NCI-H2196 (cell line): ENCODE results near the gene SLC28A3.

Experiments used
- DNase-seq: peaks from one replicate; lab custom pipeline; 2025; ENCODE audit not compliant: unreplicated experiment; lab: John Stamatoyannopoulos, UW

The SLC28A3 gene

DNA sequence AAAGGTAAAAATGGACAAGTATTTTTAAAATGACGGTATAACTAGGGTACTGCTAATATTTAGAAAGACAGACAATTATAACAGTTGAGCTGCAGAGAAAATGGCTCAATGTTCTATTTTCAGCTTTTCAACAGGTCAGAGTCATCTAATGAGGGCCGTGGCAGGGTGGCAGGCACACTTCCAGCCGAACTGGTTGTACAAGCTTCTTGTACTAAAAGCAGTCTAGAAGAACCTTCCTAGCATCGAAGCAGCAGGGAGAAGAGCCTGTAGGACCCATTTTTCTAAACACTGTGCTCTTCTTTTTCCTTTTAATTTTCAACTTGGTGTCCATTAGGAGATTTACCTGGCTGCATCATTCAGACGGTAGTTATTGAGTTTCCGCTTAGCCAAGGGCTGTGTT lies 85.6 kb downstream of the SLC28A3 start:
- DNase-seq, result no peak

DNA sequence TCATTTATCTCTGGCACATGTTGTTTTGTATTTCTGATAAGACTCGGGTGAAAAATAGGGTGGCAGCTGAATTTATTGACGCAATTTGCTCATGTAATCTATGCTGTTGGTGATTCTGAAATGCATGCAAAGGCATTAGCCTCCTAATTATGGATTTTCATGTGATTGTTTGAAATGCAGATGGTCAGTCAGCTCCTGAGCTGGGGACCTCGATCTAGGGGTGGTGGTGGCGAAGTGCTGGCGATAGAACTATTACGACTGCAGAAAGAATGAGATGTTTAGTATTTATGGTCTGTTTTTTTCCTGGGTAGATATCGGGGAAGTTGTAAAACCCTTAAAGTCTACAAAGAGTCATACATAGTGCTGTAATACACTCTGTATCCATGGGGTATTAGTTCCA lies 88.6 kb downstream of the SLC28A3 start:
- no peak for DNase-seq

DNA sequence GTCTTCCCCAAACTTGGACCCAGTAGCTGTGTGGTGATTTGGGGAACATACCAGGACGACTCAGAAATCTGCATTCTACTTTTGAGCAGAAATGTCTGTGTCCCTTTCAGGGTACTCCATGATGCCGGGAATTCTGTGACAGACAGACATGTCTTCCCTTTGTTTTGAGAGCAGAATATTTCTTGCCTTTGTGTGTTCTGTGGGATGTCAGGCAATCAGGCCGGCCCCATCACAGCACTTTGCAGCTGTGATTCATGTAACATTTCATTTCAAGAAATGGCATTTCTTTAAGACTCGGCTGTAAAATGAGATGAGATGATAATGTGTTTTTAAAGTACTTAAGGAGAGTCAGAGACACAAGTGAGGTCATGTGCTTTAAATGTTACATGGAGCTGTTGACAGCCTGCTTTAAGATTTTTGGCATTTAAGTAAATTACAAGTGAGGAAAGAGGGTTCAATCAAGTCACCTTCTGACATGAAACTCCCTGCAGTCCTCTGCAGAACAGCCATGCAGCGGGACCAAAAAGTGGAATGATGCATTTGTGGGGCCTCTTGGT lies 98.7 kb downstream of the SLC28A3 start:
- DNase-seq, result no peak

DNA sequence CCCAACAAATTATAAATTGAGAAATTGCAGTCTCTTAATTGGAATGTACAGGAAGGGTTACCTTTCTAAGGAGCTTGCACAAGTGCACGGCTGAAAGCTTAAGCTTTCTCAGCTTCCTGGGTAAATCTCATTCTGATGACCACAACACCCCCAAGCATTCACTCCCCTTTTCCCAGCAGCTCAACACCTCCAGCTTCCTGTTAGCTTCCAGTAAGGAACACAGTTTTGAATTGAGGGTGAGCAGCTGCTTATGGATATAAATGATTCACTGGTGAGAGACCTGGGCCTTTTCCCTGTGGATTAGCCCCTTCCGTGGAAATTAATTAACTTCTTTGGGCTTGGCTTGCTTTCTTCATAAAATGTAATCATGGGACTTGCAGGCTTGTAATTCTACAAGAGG lies 101.2 kb downstream of the SLC28A3 start:
- no peak for DNase-seq

DNA sequence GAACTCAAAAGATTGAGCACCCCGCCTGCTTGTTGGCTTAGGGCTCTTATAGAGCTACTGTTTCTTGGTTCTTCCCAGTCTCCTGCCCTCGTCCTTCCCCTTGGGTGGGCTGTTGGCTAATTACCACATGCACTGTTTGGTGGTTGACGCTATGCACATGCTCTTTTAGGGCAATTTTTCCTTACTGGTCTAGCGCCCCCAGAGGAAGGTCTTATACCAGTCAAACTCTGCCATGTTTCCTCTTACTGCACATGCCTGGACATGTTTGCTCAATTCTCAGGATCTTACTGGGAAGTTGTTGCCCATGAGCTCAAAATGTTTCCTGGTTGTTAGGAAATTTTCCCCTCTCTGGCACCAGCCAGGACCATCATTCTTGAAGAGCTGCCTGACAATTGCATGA lies 101.9 kb downstream of the SLC28A3 start:
- no peak for DNase-seq

DNA sequence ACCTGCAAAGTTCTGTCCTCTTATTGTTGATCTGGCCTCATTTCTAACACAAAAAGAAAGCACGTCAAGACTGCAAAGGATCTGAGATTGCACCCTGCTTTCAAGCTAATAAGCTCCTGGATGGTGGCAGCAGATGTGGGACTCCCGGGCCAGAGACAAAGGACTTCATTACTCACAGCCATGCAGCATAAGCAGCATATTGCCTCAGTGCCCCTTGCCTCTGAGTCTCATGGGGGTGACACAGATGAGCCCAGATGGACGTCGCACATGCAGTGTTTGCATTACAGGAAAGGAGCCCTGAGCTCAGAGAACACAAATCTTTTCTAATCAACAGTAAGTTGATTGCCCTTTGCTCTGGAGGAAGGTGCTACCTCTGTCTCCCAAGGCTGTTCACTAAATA lies 105.0 kb downstream of the SLC28A3 start:
- DNase-seq, result no peak

DNA sequence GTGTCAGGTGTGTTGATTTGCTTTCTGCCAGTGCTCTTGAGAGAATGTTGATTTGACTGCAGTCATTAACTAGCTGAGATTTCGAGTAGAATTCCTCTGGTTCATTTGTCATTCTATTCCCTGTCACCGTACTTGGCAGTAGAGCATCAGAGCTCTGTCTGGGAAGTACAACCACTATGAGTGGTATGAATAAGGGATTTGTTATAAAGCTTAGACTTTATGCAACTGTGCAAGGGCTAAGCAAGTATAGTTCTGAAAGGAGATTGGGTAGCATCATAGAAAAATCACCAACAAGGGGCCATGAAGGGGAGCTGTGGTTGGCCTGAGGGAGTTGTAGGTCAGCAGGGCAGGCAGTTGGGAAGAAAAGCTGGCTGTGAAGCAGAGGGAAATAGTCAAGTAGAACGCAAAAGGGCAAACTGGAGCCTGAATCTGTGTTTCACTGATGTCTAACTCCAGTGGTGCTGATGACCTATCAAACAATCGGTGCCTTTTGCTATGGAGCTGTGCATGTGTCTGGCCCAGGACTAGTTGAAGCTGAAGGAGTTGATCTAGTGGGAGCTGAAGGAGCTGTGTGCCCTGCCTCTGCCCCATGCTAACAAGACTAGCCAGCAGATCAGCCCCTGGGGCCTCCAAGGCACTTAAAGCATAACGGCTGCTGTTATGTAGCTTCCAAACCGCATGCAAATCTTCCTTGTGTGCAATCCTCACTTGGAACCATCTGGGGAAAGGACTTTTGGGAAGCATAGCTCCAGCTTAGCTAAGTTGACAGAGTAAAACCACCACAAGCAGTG lies 110.0 kb downstream of the SLC28A3 start:
- DNase-seq, result no peak

DNA sequence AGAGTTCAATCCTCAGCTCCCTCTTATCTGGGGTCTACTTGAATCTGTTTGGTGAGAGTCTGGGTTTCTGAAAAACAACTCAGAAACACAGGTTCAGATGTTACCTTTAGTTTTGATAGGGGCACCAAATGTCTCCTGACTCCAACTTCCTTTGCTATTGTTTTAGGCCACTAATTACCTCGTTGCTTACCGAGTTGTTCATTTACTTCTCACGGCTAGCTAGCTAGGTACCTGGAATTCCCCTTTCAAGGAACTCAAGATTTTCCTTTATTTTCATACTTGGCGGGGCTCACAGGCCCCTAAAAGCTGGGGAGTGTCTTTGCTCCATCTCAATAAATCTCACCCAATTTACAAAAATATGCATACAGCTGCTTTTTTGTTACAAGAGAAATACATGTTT lies 111.4 kb downstream of the SLC28A3 start:
- no peak for DNase-seq

DNA sequence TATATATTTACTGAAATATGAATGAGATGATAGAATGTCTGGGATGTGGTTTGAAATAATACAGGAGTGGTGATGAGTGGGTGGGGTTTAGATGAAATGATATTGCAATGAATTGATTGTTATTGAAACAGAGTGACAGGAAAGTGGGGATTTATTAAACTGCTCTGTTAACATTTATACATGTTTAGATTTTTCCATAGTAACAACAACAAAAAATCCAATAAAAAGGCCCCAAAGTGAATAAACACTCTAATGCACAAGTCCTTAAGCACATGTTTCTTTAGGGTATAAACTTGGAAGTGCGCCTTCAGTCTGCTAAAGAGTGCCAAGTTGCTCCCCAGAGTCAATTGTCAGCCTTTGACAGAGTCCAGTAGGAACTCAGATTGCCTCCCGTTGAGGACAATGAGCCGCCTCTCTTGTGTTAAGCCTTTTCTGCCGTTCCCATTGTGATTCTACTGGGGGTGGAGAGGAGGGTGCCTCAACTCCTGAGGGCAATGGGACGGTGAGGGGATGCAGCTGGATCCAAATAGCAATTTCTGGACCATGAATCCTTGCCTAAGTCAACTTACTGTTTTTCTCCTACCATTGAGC lies 112.3 kb downstream of the SLC28A3 start:
- no peak for DNase-seq

DNA sequence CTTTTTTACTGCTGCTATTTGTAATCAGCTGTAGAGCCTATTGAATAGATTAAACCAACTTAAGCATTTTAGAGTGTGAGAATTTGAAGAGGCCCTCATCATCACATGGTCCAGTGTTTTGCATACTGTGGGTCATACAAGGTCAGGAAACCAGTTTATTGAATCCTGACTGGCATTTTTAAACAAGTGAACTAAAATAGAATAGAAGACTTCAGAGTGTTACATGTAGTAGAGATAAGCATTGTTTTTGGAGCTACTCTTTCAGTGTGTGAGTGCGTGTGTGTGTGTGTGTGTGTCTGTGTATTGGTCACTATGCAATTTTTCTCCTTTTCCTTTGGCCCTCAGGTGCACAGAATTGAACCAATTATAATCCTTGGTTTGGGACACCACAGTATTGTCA lies 114.4 kb downstream of the SLC28A3 start:
- DNase-seq, result no peak
